ENCODE data around the gene NCOA5.

The NCOA5 gene

GRCh38 chr20:46071573-46071972 lies 18.2 kb downstream of the NCOA5 start:
- no peak overlapping the region for H3K27ac ChIP-seq (ENCODE audit: low read length)
- no peaks in the 10 kb centered on the region for H3K27me3 ChIP-seq (ENCODE audit: insufficient read depth, low read length)
- H3K36me3 ChIP-seq (ENCODE audit: insufficient read depth, low read depth, low read length), result peaks cover 70% of the 10 kb centered on the region
- no peaks in the 10 kb centered on the region for H3K9me3 ChIP-seq (ENCODE audit: insufficient read depth, low read depth, low read length)
- H3K4me3 ChIP-seq (ENCODE audit: low read length), result no peak overlapping the region
- no peak overlapping the region for H3K9ac ChIP-seq (ENCODE audit: low read depth, low read length)
- H3K4me1 ChIP-seq (ENCODE audit: insufficient read depth, low read length), result peaks cover 43% of the 10 kb centered on the region

- Histone ChIP-seq H3K27ac (ENCODE audit: low read length) (no peak overlapping the region), H3K27me3 (ENCODE audit: insufficient read depth, low read length) (no peaks in the 10 kb centered on the region), H3K36me3 (ENCODE audit: insufficient read depth, low read depth, low read length) (peaks cover 75% of the 10 kb centered on the region), H3K9me3 (ENCODE audit: insufficient read depth, low read depth, low read length) (no peaks in the 10 kb centered on the region), H3K4me1 (ENCODE audit: insufficient read depth, low read length) (peaks cover 35% of the 10 kb centered on the region), H3K4me3 (ENCODE audit: low read length) (no peak overlapping the region), H3K9ac (ENCODE audit: low read depth, low read length) (no peak overlapping the region; the same call in 1 of the 2 replicates)
Observed at GRCh38 chr20:46070215-46070900, 19.4 kb downstream of the NCOA5 start.

- Histone ChIP-seq H3K27ac (ENCODE audit: low read length) (no peak overlapping the region), H3K4me3 (ENCODE audit: low read length) (no peak overlapping the region), H3K9ac (ENCODE audit: low read depth, low read length) (no peak overlapping the region), H3K9me3 (ENCODE audit: insufficient read depth, low read depth, low read length) (no peaks in the 10 kb centered on the region), H3K36me3 (ENCODE audit: insufficient read depth, low read depth, low read length) (peaks cover 96% of the 10 kb centered on the region), H3K4me1 (ENCODE audit: insufficient read depth, low read length) (peaks cover 4% of the 10 kb centered on the region; the same call in 1 of the 2 replicates), H3K27me3 (ENCODE audit: insufficient read depth, low read length) (peaks cover under 1% of the 10 kb centered on the region; the same call in 1 of the 2 replicates)
Observed at GRCh38 chr20:46065691-46066090, 24.1 kb downstream of the NCOA5 start.

GRCh38 chr20:46065006-46065405 lies 24.8 kb downstream of the NCOA5 start:
- H3K36me3 ChIP-seq (ENCODE audit: insufficient read depth, low read depth, low read length), result peaks cover 89% of the 10 kb centered on the region
- H3K9me3 ChIP-seq (ENCODE audit: insufficient read depth, low read depth, low read length), result no peaks in the 10 kb centered on the region
- no peak overlapping the region for H3K9ac ChIP-seq (ENCODE audit: low read depth, low read length)

GRCh38 chr20:46063652-46064054 lies 26.1 kb downstream of the NCOA5 start:
- H3K9ac ChIP-seq (ENCODE audit: low read depth, low read length), result no peak overlapping the region
- H3K36me3 ChIP-seq (ENCODE audit: insufficient read depth, low read depth, low read length), result peaks cover 77% of the 10 kb centered on the region
- H3K27me3 ChIP-seq (ENCODE audit: insufficient read depth, low read length), result peaks cover 21% of the 10 kb centered on the region
- no peak overlapping the region for H3K4me3 ChIP-seq (ENCODE audit: low read length)
- no peaks in the 10 kb centered on the region for H3K4me1 ChIP-seq (ENCODE audit: insufficient read depth, low read length)
- no peak overlapping the region for H3K27ac ChIP-seq (ENCODE audit: low read length)
- no peaks in the 10 kb centered on the region for H3K9me3 ChIP-seq (ENCODE audit: insufficient read depth, low read depth, low read length)

More at GRCh38 chr20:46065006-46065405, 24.8 kb downstream of the NCOA5 start:
- Histone ChIP-seq H3K4me1 (ENCODE audit: insufficient read depth, low read length) (no peaks in the 10 kb centered on the region), H3K27ac (ENCODE audit: low read length) (no peak overlapping the region), H3K4me3 (ENCODE audit: low read length) (no peak overlapping the region), H3K27me3 (ENCODE audit: insufficient read depth, low read length) (peaks cover 7% of the 10 kb centered on the region; the same call in 1 of the 2 replicates)

GRCh38 chr20:46063151-46063550 lies 26.6 kb downstream of the NCOA5 start:
- H3K4me3 ChIP-seq (ENCODE audit: low read length), result no peak overlapping the region
- H3K9me3 ChIP-seq (ENCODE audit: insufficient read depth, low read depth, low read length), result no peaks in the 10 kb centered on the region
- no peak overlapping the region for H3K27ac ChIP-seq (ENCODE audit: low read length)
- peaks cover 26% of the 10 kb centered on the region for H3K27me3 ChIP-seq (ENCODE audit: insufficient read depth, low read length)
- H3K36me3 ChIP-seq (ENCODE audit: insufficient read depth, low read depth, low read length), result peaks cover 72% of the 10 kb centered on the region
- H3K9ac ChIP-seq (ENCODE audit: low read depth, low read length), result no peak overlapping the region
- no peaks in the 10 kb centered on the region for H3K4me1 ChIP-seq (ENCODE audit: insufficient read depth, low read length)

GRCh38 chr20:46062621-46063020 lies 27.1 kb downstream of the NCOA5 start:
- H3K36me3 ChIP-seq (ENCODE audit: insufficient read depth, low read depth, low read length), result peaks cover 66% of the 10 kb centered on the region
- H3K27ac ChIP-seq (ENCODE audit: low read length), result no peak overlapping the region
- H3K4me1 ChIP-seq (ENCODE audit: insufficient read depth, low read length), result no peaks in the 10 kb centered on the region
- no peaks in the 10 kb centered on the region for H3K9me3 ChIP-seq (ENCODE audit: insufficient read depth, low read depth, low read length)
- H3K27me3 ChIP-seq (ENCODE audit: insufficient read depth, low read length), result peaks cover 31% of the 10 kb centered on the region
- no peak overlapping the region for H3K9ac ChIP-seq (ENCODE audit: low read depth, low read length)
- no peak overlapping the region for H3K4me3 ChIP-seq (ENCODE audit: low read length)

- no peak overlapping the region for H3K4me3 ChIP-seq (ENCODE audit: low read length)
- H3K36me3 ChIP-seq (ENCODE audit: insufficient read depth, low read depth, low read length), result peaks cover 63% of the 10 kb centered on the region
- H3K4me1 ChIP-seq (ENCODE audit: insufficient read depth, low read length), result no peaks in the 10 kb centered on the region
- no peaks in the 10 kb centered on the region for H3K9me3 ChIP-seq (ENCODE audit: insufficient read depth, low read depth, low read length)
- H3K9ac ChIP-seq (ENCODE audit: low read depth, low read length), result no peak overlapping the region
- H3K27me3 ChIP-seq (ENCODE audit: insufficient read depth, low read length), result peaks cover 36% of the 10 kb centered on the region
- H3K27ac ChIP-seq (ENCODE audit: low read length), result no peak overlapping the region
Observed at GRCh38 chr20:46062151-46062550, 27.6 kb downstream of the NCOA5 start.

GRCh38 chr20:46060975-46061374 lies 28.8 kb downstream of the NCOA5 start:
- Histone ChIP-seq H3K27ac (ENCODE audit: low read length) (no peak overlapping the region), H3K4me3 (ENCODE audit: low read length) (no peak overlapping the region), H3K27me3 (ENCODE audit: insufficient read depth, low read length) (peaks cover 48% of the 10 kb centered on the region), H3K9me3 (ENCODE audit: insufficient read depth, low read depth, low read length) (no peaks in the 10 kb centered on the region), H3K4me1 (ENCODE audit: insufficient read depth, low read length) (no peaks in the 10 kb centered on the region), H3K9ac (ENCODE audit: low read depth, low read length) (no peak overlapping the region), H3K36me3 (ENCODE audit: insufficient read depth, low read depth, low read length) (peaks cover 51% of the 10 kb centered on the region)

- peaks cover 45% of the 10 kb centered on the region for H3K36me3 ChIP-seq (ENCODE audit: insufficient read depth, low read depth, low read length)
Observed at GRCh38 chr20:46060301-46060881, 29.4 kb downstream of the NCOA5 start.

GRCh38 chr20:46058599-46059281 lies 31.0 kb downstream of the NCOA5 start:
- Histone ChIP-seq H3K36me3 (ENCODE audit: insufficient read depth, low read depth, low read length) (peaks cover 28% of the 10 kb centered on the region), H3K4me3 (ENCODE audit: low read length) (peak overlapping the region; percentile 62; the same call in 1 of the 2 replicates), H3K4me1 (ENCODE audit: insufficient read depth, low read length) (no peaks in the 10 kb centered on the region), H3K9me3 (ENCODE audit: insufficient read depth, low read depth, low read length) (no peaks in the 10 kb centered on the region), H3K27me3 (ENCODE audit: insufficient read depth, low read length) (peaks cover 70% of the 10 kb centered on the region), H3K27ac (ENCODE audit: low read length) (no peak overlapping the region), H3K9ac (ENCODE audit: low read depth, low read length) (no peak overlapping the region; the same call in 1 of the 2 replicates)

More at GRCh38 chr20:46060301-46060881, 29.4 kb downstream of the NCOA5 start:
- Histone ChIP-seq H3K9ac (ENCODE audit: low read depth, low read length) (no peak overlapping the region), H3K4me3 (ENCODE audit: low read length) (no peak overlapping the region), H3K27me3 (ENCODE audit: insufficient read depth, low read length) (peaks cover 53% of the 10 kb centered on the region), H3K27ac (ENCODE audit: low read length) (no peak overlapping the region), H3K4me1 (ENCODE audit: insufficient read depth, low read length) (no peaks in the 10 kb centered on the region), H3K9me3 (ENCODE audit: insufficient read depth, low read depth, low read length) (no peaks in the 10 kb centered on the region)
